ENCODE data around the gene TENT5C.

- no peak for TF ChIP-seq CTCF (IDR thresholded peaks at IDR 0.05)
- no peak for TF ChIP-seq EP300 (IDR thresholded peaks at IDR 0.05)
These were observed 47.3 kb downstream of the TENT5C start for GRCh38 chr1:117653195-117653594.

All from tibial nerve (tissue), 4 donors.